Measurements from ENCODE around the gene CACNA2D3.

CACNA2D3 gene

GRCh38 chr3:54895613-54896012 is 773.3 kb downstream of the CACNA2D3 start:
- H3K9me3 ChIP-seq (ENCODE audit: control insufficient read depth, low read length): no peaks in the 10 kb centered on the region
- peaks cover 35% of the 10 kb centered on the region for H3K4me1 ChIP-seq (ENCODE audit: control insufficient read depth, insufficient read depth, low read length)
- no peak for DNase-seq (ENCODE audit: low read depth)
- no peaks in the 10 kb centered on the region for H3K36me3 ChIP-seq (ENCODE audit: control insufficient read depth, insufficient read depth, low read length, severe bottlenecking)
- H3K9ac ChIP-seq (ENCODE audit: low read length): no peak overlapping the region
- H3K4me3 ChIP-seq (ENCODE audit: low read length): no peak overlapping the region
- no peaks in the 10 kb centered on the region for H3K27me3 ChIP-seq (replicated peaks; ENCODE audit: control insufficient read depth, insufficient read depth, low read length)

GRCh38 chr3:54897028-54897711 is 774.8 kb downstream of the CACNA2D3 start:
- H3K9ac ChIP-seq (ENCODE audit: low read length): no peak overlapping the region
- peak overlapping the region; percentile 10 for H3K4me3 ChIP-seq (ENCODE audit: low read length)
- DNase-seq (ENCODE audit: low read depth): peak; percentile 74
- no peaks in the 10 kb centered on the region for H3K36me3 ChIP-seq (ENCODE audit: control insufficient read depth, insufficient read depth, low read length, severe bottlenecking)
- H3K9me3 ChIP-seq (ENCODE audit: control insufficient read depth, low read length): no peaks in the 10 kb centered on the region
- H3K4me1 ChIP-seq (ENCODE audit: control insufficient read depth, insufficient read depth, low read length): peaks cover 29% of the 10 kb centered on the region
- H3K27me3 ChIP-seq (replicated peaks; ENCODE audit: control insufficient read depth, insufficient read depth, low read length): no peaks in the 10 kb centered on the region

GRCh38 chr3:54899273-54899672 is 776.9 kb downstream of the CACNA2D3 start:
- H3K9ac ChIP-seq (ENCODE audit: low read length): no peak overlapping the region
- H3K4me1 ChIP-seq (ENCODE audit: control insufficient read depth, insufficient read depth, low read length): peaks cover 23% of the 10 kb centered on the region
- no peaks in the 10 kb centered on the region for H3K27me3 ChIP-seq (replicated peaks; ENCODE audit: control insufficient read depth, insufficient read depth, low read length)
- no peaks in the 10 kb centered on the region for H3K9me3 ChIP-seq (ENCODE audit: control insufficient read depth, low read length)
- DNase-seq (ENCODE audit: low read depth): no peak
- no peaks in the 10 kb centered on the region for H3K36me3 ChIP-seq (ENCODE audit: control insufficient read depth, insufficient read depth, low read length, severe bottlenecking)
- H3K4me3 ChIP-seq (ENCODE audit: low read length): no peak overlapping the region

- H3K36me3 ChIP-seq (ENCODE audit: control insufficient read depth, insufficient read depth, low read length, severe bottlenecking): no peaks in the 10 kb centered on the region
- DNase-seq (ENCODE audit: low read depth): peak; percentile 51
- no peaks in the 10 kb centered on the region for H3K27me3 ChIP-seq (replicated peaks; ENCODE audit: control insufficient read depth, insufficient read depth, low read length)
These were observed 778.7 kb downstream of the CACNA2D3 start for GRCh38 chr3:54900838-54901591.

GRCh38 chr3:54901906-54902685 is 779.7 kb downstream of the CACNA2D3 start:
- no peaks in the 10 kb centered on the region for H3K27me3 ChIP-seq (replicated peaks; ENCODE audit: control insufficient read depth, insufficient read depth, low read length)
- DNase-seq (ENCODE audit: low read depth): no peak
- no peak overlapping the region for H3K4me3 ChIP-seq (ENCODE audit: low read length)
- no peaks in the 10 kb centered on the region for H3K9me3 ChIP-seq (ENCODE audit: control insufficient read depth, low read length)
- peaks cover 27% of the 10 kb centered on the region for H3K4me1 ChIP-seq (ENCODE audit: control insufficient read depth, insufficient read depth, low read length)
- no peaks in the 10 kb centered on the region for H3K36me3 ChIP-seq (ENCODE audit: control insufficient read depth, insufficient read depth, low read length, severe bottlenecking)
- no peak overlapping the region for H3K9ac ChIP-seq (ENCODE audit: low read length)

More at GRCh38 chr3:54900838-54901591, 778.7 kb downstream of the CACNA2D3 start:
- H3K4me3 ChIP-seq (ENCODE audit: low read length): no peak overlapping the region
- peaks cover 32% of the 10 kb centered on the region for H3K4me1 ChIP-seq (ENCODE audit: control insufficient read depth, insufficient read depth, low read length)
- H3K9me3 ChIP-seq (ENCODE audit: control insufficient read depth, low read length): no peaks in the 10 kb centered on the region
- H3K9ac ChIP-seq (ENCODE audit: low read length): no peak overlapping the region

GRCh38 chr3:54905261-54905888 is 783.0 kb downstream of the CACNA2D3 start:
- Histone ChIP-seq H3K4me1 (ENCODE audit: control insufficient read depth, insufficient read depth, low read length) (peaks cover 19% of the 10 kb centered on the region), H3K36me3 (ENCODE audit: control insufficient read depth, insufficient read depth, low read length, severe bottlenecking) (no peaks in the 10 kb centered on the region), H3K9me3 (ENCODE audit: control insufficient read depth, low read length) (no peaks in the 10 kb centered on the region), H3K4me3 (ENCODE audit: low read length) (no peak overlapping the region), H3K27me3 (replicated peaks; ENCODE audit: control insufficient read depth, insufficient read depth, low read length) (no peaks in the 10 kb centered on the region), H3K9ac (ENCODE audit: low read length) (no peak overlapping the region)
- DNase-seq (ENCODE audit: low read depth): peak; percentile 51

- Histone ChIP-seq H3K27me3 (replicated peaks; ENCODE audit: control insufficient read depth, insufficient read depth, low read length) (no peaks in the 10 kb centered on the region), H3K36me3 (ENCODE audit: control insufficient read depth, insufficient read depth, low read length, severe bottlenecking) (no peaks in the 10 kb centered on the region), H3K4me1 (ENCODE audit: control insufficient read depth, insufficient read depth, low read length) (peaks cover 16% of the 10 kb centered on the region), H3K9ac (ENCODE audit: low read length) (no peak overlapping the region), H3K9me3 (ENCODE audit: control insufficient read depth, low read length) (no peaks in the 10 kb centered on the region), H3K4me3 (ENCODE audit: low read length) (no peak overlapping the region)
- no peak for DNase-seq (ENCODE audit: low read depth)
These were observed 783.6 kb downstream of the CACNA2D3 start for GRCh38 chr3:54905920-54906319.

GRCh38 chr3:54906763-54907162 is 784.4 kb downstream of the CACNA2D3 start:
- Histone ChIP-seq H3K36me3 (ENCODE audit: control insufficient read depth, insufficient read depth, low read length, severe bottlenecking) (no peaks in the 10 kb centered on the region), H3K4me1 (ENCODE audit: control insufficient read depth, insufficient read depth, low read length) (peaks cover 9% of the 10 kb centered on the region), H3K4me3 (ENCODE audit: low read length) (no peak overlapping the region), H3K27me3 (replicated peaks; ENCODE audit: control insufficient read depth, insufficient read depth, low read length) (no peaks in the 10 kb centered on the region), H3K9me3 (ENCODE audit: control insufficient read depth, low read length) (peaks cover 4% of the 10 kb centered on the region), H3K9ac (ENCODE audit: low read length) (no peak overlapping the region)
- DNase-seq (ENCODE audit: low read depth): no peak

GRCh38 chr3:54909191-54909590 is 786.8 kb downstream of the CACNA2D3 start:
- no peak for DNase-seq (ENCODE audit: low read depth)
- Histone ChIP-seq H3K9ac (ENCODE audit: low read length) (no peak overlapping the region), H3K36me3 (ENCODE audit: control insufficient read depth, insufficient read depth, low read length, severe bottlenecking) (no peaks in the 10 kb centered on the region), H3K27me3 (replicated peaks; ENCODE audit: control insufficient read depth, insufficient read depth, low read length) (no peaks in the 10 kb centered on the region), H3K4me3 (ENCODE audit: low read length) (no peak overlapping the region), H3K4me1 (ENCODE audit: control insufficient read depth, insufficient read depth, low read length) (peaks cover 9% of the 10 kb centered on the region), H3K9me3 (ENCODE audit: control insufficient read depth, low read length) (peaks cover 7% of the 10 kb centered on the region)

GRCh38 chr3:54914180-54914579 is 791.8 kb downstream of the CACNA2D3 start:
- no peaks in the 10 kb centered on the region for H3K36me3 ChIP-seq (ENCODE audit: control insufficient read depth, insufficient read depth, low read length, severe bottlenecking)
- peaks cover 7% of the 10 kb centered on the region for H3K9me3 ChIP-seq (ENCODE audit: control insufficient read depth, low read length)
- H3K27me3 ChIP-seq (replicated peaks; ENCODE audit: control insufficient read depth, insufficient read depth, low read length): no peaks in the 10 kb centered on the region
- H3K9ac ChIP-seq (ENCODE audit: low read length): no peak overlapping the region
- DNase-seq (ENCODE audit: low read depth): no peak
- H3K4me1 ChIP-seq (ENCODE audit: control insufficient read depth, insufficient read depth, low read length): peaks cover 6% of the 10 kb centered on the region
- H3K4me3 ChIP-seq (ENCODE audit: low read length): no peak overlapping the region

GRCh38 chr3:54915181-54915580 is 792.8 kb downstream of the CACNA2D3 start:
- no peak overlapping the region for H3K4me3 ChIP-seq (ENCODE audit: low read length)
- H3K9ac ChIP-seq (ENCODE audit: low read length): no peak overlapping the region
- H3K27me3 ChIP-seq (replicated peaks; ENCODE audit: control insufficient read depth, insufficient read depth, low read length): no peaks in the 10 kb centered on the region
- peaks cover 7% of the 10 kb centered on the region for H3K9me3 ChIP-seq (ENCODE audit: control insufficient read depth, low read length)
- no peak for DNase-seq (ENCODE audit: low read depth)
- peaks cover 6% of the 10 kb centered on the region for H3K4me1 ChIP-seq (ENCODE audit: control insufficient read depth, insufficient read depth, low read length)
- H3K36me3 ChIP-seq (ENCODE audit: control insufficient read depth, insufficient read depth, low read length, severe bottlenecking): no peaks in the 10 kb centered on the region
